IPS-NIHi7 (cell line): ENCODE data around the gene ANKMY1.

ENCODE experiments used
- DNase-seq: peaks from one replicate; pipeline ENCODE4 v3.0.0; 2012; ENCODE audit warnings: mixed read lengths; ENCODE audit errors: extremely low spot score

ANKMY1 gene

DNA sequence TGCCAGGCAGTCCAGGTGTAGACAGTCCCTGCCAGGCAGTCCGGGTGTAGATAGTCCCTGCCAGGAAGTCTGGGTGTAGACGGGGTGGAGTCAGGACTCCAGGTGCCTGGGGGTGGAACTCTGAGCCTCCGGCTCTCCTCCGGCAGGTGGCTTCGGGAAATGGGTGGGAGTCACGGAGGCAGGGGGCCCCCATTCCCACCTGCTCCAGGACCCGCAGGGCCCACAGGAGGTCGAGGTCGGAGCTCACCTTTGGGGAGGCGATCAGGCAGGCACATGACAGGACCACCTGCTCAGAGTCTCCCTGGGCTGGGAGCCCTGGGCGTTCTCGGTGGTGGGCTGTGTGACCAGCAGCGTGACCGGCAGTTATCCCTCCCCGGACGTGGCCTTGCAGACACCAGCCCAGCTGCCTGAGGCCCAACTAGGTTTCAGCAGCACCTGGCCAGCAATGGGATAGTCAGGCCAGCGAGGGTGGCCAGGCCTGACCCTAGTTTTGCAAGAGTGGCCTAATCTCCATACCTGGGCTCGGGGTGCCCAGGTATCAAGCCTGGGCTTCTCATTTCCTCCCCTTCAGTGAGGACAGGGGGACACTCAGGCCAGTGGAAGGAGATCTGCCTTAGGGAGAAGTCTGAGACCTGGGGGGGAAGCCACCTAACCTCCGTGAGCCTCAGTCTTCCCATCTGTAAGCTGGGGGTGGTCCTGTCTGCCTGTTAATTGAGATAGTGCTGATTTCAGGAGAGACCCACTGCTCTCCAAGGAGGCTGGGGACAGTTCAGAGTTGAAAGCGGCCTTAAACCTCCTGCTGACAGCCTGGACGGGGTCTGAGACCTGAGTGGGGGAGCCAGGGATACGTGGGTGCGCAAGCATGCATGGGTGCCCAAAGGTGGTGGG is 109.2 kb downstream of the ANKMY1 start:
- DNase-seq: no peak

- DNase-seq: no peak
Observed at GRCh38 chr2:240447934-240448333, 109.9 kb downstream of the ANKMY1 start.

DNA sequence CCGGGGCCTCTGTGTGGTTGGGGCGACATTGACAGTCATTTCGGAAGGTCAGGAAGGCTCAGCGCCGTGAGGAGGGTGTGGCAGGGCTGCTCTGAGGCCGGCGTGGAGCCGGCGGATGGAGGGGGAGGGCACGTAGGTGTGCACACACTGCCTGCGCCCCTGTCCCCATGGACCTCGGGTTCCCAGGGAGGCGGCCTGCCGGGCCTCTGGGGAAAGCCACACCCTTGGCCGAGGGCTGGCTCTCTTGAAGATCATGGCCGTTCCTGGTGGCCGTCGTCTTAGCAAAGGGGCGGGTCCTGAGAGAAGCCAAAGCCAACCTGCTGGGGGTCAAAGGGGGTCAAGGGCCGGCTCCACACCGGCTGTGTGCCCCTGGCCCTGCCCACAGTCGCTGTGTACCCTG is 110.5 kb downstream of the ANKMY1 start:
- DNase-seq: no peak

DNA sequence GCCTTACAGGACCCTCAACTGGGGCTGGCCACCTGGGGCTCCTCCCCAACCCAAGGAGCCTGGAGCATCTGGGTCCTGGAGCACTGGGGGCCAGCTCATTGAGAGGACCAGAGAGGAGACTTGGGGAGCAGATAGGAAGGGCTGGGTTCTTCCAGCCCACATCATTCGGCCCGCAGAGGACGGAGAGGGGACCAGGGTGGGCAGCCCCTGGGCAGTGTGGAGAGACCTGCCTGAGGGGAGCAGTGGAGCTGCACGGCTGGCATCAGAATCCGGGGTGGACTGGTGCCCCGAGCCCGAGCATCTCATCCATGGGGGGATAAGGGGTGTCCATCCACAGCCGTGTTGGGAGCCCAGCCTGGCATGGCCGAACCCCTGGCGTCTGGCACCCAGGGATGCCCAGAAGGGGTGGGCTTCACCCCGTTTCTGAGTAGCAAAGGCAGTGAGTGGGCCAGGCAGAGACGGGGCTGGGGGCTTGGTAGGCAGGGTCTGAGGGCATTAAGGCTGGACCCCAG is 111.1 kb downstream of the ANKMY1 start:
- no peak for DNase-seq

DNA sequence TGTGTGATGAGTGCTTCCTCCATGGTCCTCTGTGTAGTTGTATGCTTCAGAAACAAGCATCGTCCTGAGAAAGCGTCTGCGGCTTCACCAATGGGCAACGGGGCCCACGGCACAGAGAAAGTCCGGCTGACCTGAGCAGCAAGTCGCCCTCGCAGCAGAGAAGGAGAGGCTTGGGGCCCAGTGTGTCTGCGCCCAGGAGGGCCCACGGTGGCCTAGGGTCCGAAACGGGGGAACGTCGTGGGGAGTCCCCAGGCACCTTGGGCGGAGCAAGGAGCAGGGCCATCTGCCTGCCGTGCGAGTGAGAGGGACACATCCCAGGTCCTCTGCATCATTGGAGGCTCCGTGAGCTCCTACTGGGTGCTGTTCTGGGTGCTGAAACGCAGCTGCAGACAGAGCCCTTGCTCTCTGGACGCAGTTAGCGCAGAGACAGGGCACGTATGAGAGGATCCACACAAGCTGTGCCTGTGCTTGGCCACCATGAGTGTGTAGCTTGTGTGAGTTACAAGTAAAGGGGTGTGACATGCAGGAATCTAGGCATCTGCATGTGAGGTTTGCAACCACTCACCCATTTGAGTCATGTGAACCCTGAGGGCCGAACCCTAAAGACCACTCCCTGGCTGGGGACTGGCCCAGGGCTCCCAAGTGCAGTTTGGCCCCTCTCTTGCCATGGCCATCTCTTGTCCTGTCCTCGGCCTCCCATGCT is 111.7 kb downstream of the ANKMY1 start:
- DNase-seq: no peak

DNA sequence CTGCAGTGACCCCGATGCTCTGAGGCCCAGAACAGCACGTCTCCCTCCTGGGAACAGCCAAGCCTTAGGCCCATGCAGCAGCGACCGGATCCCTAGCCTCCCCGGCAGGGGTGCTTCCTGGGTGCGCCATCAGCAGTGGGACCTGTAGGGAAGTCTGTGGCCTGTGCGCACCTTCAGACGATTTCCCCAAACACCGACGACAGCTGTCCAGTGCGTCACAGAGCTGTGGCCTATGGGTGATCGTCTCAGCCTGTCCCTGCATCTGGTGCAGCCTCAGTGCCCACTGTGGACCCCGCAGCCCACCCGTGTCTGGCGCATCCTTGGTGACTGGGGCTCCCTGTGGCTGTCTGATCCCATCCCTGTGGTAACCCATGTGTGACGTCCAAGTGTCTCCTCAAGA is 113.3 kb downstream of the ANKMY1 start:
- DNase-seq: no peak

- DNase-seq: no peak
Observed at GRCh38 chr2:240443891-240444301, 113.9 kb downstream of the ANKMY1 start.

DNA sequence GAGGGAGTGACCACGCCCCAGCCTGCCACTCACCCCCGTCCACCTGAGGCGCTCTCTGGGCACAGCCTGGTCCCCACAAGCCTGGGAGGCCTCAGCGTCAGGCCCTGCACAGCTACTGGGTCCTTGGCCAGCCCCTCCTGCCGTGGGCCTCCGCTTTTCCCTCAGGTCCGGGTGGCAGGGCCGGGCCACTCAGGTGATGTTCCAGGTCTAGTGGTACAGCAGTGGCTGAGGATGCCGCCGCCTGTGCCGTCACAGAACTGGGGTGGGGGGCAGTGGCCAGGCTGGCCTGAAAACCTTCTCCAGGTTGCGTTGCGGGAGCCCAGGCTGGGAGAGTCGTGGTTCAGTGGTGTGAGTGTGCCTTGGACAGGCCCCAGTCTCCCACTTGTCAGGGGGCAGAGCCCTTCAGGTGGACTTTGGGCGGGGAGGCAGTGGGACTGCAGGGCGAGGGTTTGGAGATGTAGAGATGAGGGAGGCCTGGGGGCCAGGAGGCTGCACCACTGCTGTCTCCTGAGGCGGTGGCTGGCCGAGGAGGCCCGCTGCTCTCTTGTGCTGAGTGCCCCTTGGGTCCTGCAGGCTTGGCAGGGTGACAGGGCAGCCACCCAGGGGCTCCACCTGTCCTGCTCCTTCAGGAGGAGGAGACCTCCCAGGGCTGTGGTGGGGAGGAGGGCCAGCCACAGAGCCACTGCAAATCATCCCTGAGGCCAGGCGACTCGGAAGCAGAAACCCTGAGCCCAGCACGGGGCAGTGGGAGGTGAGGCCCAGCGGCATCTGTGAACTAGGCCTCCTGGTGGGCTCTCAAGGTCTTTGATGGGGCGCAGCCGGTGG is 114.7 kb downstream of the ANKMY1 start:
- no peak for DNase-seq

DNA sequence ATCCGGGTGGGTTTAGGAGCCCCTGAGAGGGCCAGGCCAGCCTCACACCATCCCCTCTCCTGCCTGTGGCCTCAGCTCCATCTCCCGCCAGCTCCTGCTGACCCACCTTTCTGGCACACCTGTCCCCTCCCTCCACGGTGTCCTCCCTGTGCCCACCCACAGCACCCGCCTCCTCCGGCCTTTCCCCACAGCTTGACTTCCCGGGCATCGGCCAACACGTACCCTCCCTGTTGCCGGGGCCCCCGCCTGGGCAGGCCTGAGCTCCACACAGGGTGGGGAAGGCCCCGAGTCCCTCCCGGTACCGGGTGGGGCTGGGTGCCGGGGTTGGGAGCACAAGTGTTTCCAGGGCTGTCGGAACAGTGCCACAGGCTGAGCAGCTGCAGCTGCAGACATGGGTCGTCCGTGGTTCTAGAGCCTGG is 115.8 kb downstream of the ANKMY1 start:
- DNase-seq: no peak

DNA sequence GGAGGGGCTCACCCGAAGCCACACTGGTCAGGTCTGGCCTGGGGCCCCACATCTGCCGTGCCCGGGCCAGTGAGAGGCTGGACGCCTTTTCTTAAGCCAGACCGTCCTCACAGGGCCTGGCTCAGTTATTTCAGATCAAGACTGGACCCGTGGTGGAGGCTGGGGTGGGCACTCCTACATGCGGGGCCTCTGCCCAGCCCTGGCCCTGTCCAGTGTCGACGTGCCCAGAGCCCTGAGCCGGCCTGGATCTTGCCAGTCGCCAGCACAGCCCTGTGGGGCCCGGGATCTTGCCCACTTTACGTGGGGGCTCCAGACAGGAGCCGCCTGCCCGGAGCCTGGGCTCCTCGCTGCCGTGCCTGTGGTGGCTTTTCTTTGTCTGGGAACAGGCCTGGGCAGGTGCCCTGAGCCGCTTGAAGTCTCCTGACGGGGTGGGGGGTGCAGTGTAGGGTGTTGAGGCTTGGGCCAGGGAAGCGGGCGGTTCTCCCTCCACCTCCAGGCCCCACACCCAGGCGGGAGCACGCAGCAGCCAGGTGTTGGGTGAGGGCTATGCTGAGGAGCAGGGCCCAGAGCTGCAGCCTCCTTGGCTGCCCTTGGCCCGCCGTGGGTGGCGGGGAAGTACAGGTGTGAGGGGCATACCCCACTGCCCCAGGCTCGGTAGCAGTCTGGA is 116.3 kb downstream of the ANKMY1 start:
- no peak for DNase-seq

DNA sequence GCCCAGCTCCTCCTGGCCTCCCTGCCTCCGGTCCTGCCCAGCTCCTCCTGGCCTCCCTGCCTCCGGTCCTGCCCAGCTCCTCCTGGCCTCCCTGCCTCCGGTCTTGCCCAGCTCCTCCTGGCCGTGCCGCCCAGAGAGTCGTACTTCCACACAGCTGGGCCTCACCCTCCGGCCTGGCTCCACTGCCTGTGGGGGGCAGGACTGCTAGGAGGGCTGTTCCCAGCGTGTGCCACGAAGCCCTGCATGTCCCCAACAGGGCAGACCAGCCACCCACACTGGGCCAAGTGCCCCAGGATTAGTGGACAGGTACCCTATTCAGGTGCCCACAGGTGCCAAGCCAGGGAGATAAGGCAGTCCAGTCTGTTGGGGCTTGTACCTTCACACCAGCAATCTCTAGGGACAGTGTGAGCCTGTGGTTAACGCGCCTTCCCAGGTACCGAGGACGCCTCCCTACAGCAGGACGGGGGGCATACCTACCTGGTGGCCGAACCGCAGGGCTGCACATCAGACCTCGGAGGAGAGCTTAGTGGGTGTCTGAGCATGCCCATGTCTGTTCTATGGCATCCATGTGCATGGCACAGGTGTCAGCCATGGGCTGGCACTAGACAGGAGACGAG is 117.0 kb downstream of the ANKMY1 start:
- no peak for DNase-seq

GRCh38 chr2:240440251-240440650 is 117.5 kb downstream of the ANKMY1 start:
- no peak for DNase-seq

- DNase-seq: no peak
Observed at GRCh38 chr2:240439698-240440151, 118.1 kb downstream of the ANKMY1 start.

DNA sequence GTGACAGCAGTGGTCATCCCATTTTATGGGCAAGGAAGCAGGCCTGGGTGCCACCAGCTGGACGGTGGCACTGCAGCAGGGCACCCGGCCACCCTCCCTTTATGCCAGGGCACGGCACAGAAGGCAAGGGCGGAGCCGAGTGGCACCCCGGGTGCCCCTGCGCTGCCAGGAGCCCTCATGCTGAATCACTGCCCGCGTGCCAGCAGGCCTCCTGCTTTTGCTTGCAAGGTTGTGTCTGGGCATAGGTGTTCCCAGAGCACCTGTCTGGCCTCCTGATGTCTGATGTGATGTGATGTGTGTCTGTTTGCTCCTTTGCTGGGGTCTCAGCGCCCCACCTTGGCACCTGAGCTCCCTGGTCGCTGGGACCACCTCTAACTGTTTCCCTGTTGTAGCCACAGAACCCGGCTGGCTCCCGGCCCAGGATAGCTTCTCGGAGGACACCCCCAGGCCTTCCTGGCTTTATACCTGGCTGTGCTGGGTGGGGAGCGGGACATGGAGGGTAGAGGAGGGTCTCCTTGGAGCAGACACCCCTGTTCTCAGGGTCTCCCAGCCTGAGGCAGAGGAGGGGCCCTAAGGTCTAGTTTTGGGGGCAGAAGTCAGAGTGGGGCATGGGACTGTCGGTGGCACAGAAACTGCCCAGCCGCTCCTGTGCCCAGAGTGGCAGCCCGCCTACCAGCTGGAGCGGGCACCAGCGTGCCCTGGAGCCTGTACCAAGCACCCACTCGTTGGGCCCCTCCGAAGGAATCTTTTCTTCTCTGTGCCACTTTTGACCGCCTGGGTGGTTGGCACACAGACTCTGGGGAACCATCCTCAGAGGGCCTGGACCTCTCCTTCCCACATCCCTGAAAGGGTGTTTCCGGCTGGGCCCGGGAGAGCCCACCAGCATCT is 118.7 kb downstream of the ANKMY1 start:
- no peak for DNase-seq

- DNase-seq: peak; percentile 88
Observed at GRCh38 chr2:240437861-240438809, 119.7 kb downstream of the ANKMY1 start.

- DNase-seq: no peak
Observed at GRCh38 chr2:240437551-240437860, 120.3 kb downstream of the ANKMY1 start.

- DNase-seq: no peak
Observed at GRCh38 chr2:240436683-240437550, 120.9 kb downstream of the ANKMY1 start.
